Fibroblast of skin of back (primary cell): ENCODE results near the gene AGMAT.
"Not testable (repeated sequence)": the region's sequence is repeated elsewhere in the genome, so short reads cannot be mapped to it uniquely, and the experiment has no call there.

Source experiments
- DNase-seq: peaks from one replicate; pipeline ENCODE4 v3.0.0-alpha.2; 2013

The AGMAT gene

GRCh38 chr1:15616373-15617172, 31.7 kb upstream of the AGMAT start:
- no peak for DNase-seq

GRCh38 chr1:15610167-15610566, 25.3 kb upstream of the AGMAT start:
- DNase-seq: no peak

GRCh38 chr1:15609631-15610030, 24.8 kb upstream of the AGMAT start:
- DNase-seq: no peak

- DNase-seq: no peak
Measured at GRCh38 chr1:15605398-15606383, 20.8 kb upstream of the AGMAT start.

GRCh38 chr1:15604400-15604799, 19.5 kb upstream of the AGMAT start:
- DNase-seq: not testable (repeated sequence)

- DNase-seq: not testable (repeated sequence)
Measured at GRCh38 chr1:15603966-15604282, 19.1 kb upstream of the AGMAT start.

GRCh38 chr1:15603050-15603965, 18.5 kb upstream of the AGMAT start:
- peak; percentile 95 for DNase-seq

GRCh38 chr1:15598436-15598835, 13.6 kb upstream of the AGMAT start:
- no peak for DNase-seq

- DNase-seq: no peak
Measured at GRCh38 chr1:15595809-15596617, 11.2 kb upstream of the AGMAT start.

GRCh38 chr1:15592285-15592684, 7.4 kb upstream of the AGMAT start:
- no peak for DNase-seq

- DNase-seq: no peak
Measured at GRCh38 chr1:15583016-15583706, 1.7 kb downstream of the AGMAT start.

- DNase-seq: no peak
Measured at GRCh38 chr1:15579683-15580047, 5.2 kb downstream of the AGMAT start.

- no peak for DNase-seq
Measured at GRCh38 chr1:15578921-15579682, 5.7 kb downstream of the AGMAT start.

GRCh38 chr1:15577691-15578090, 7.2 kb downstream of the AGMAT start:
- DNase-seq: peak; percentile 2

- DNase-seq: no peak
Measured at GRCh38 chr1:15575549-15576150, 9.2 kb downstream of the AGMAT start.

GRCh38 chr1:15574741-15575140, 10.1 kb downstream of the AGMAT start:
- no peak for DNase-seq

GRCh38 chr1:15573477-15573876, 11.4 kb downstream of the AGMAT start:
- DNase-seq: peak; percentile 59

GRCh38 chr1:15571266-15571665, 13.6 kb downstream of the AGMAT start:
- no peak for DNase-seq

- DNase-seq: no peak
Measured at GRCh38 chr1:15570861-15571260, 14.0 kb downstream of the AGMAT start.
